Spleen (tissue), 11 donors: ENCODE results near the gene TMEM132C. TPM values are rescaled to one million over a fixed set of nuclear protein-coding genes. Genes with fewer than 3 reads are reported as not detected.

Experiments
- DNase-seq: peaks from one replicate; pipeline ENCODE4 v3.0.0-alpha.2; 2020
- H3K27ac ChIP-seq, 8 donors: fragments of 200-600 bp; sonication (generic) in 7 of 8; 1 replicate in 4 of 8; 2 replicates in 4 of 8; pipeline versions ENCODE4 v1.5.0 to v1.8.0; 2016 to 2021; ENCODE audit warnings: inconsistent platforms in 4 of 8, mild to moderate bottlenecking in 4 of 8, moderate library complexity in 1 of 8
- H3K27me3 ChIP-seq, 7 donors: fragments of 200-600 bp; sonication (generic) in 6 of 7; replicated peaks in 1 of 7; 1 replicate in 4 of 7; 2 replicates in 3 of 7; pipeline versions ENCODE4 v1.5.0 to v1.8.0; 2016 to 2021; ENCODE audit warnings: inconsistent platforms in 3 of 7, mild to moderate bottlenecking in 1 of 7
- H3K36me3 ChIP-seq, 6 donors: fragments of 200-600 bp; sonication (generic) in 5 of 6; 1 replicate in 4 of 6; 2 replicates in 2 of 6; pipeline versions ENCODE4 v1.5.0 to v1.8.0; 2016 to 2021; ENCODE audit warnings: inconsistent platforms in 2 of 6
- H3K4me1 ChIP-seq, 6 donors: fragments of 200-600 bp; sonication (generic) in 5 of 6; 1 replicate in 3 of 6; 2 replicates in 3 of 6; pipeline versions ENCODE4 v1.5.0 to v1.8.0; 2016 to 2021; ENCODE audit warnings: inconsistent platforms in 3 of 6
- H3K4me3 ChIP-seq, 8 donors: fragments of 200-600 bp; sonication (generic) in 7 of 8; 1 replicate in 4 of 8; 2 replicates in 4 of 8; pipeline versions ENCODE4 v1.5.0 to v1.8.0; 2016 to 2021; ENCODE audit warnings: inconsistent platforms in 4 of 8, mild to moderate bottlenecking in 4 of 8, moderate library complexity in 2 of 8
- H3K9me3 ChIP-seq, 8 donors: fragments of 200-600 bp; sonication (generic) in 7 of 8; 1 replicate in 4 of 8; 2 replicates in 4 of 8; pipeline versions ENCODE4 v1.5.0 to v1.8.0; 2016 to 2021; ENCODE audit warnings: inconsistent platforms in 4 of 8
- CTCF ChIP-seq, 11 experiments: fragments of 200-600 bp in 7 of 11; fragments of 450-650 bp in 4 of 11; sonication (generic) in 4 of 11; IDR thresholded peaks in 8 of 11; conservative IDR thresholded peaks in 3 of 11; 1 replicate in 7 of 11; 2 replicates in 4 of 11; pipeline versions ENCODE4 v1.4.0 to v1.8.0; 2016 to 2021; ENCODE audit warnings: antibody characterized with exemption in 11 of 11, inconsistent platforms in 4 of 11, mild to moderate bottlenecking in 1 of 11
- POLR2A ChIP-seq, 3 donors: fragments of 450-650 bp; IDR thresholded peaks; one replicate each; pipeline ENCODE4 v1.5.1; 2017; ENCODE audit warnings: antibody characterized with exemption in 3 of 3, mild to moderate bottlenecking in 1 of 3
- POLR2AphosphoS5 ChIP-seq, 3 donors: sonication (generic); formaldehyde crosslinking; IDR thresholded peaks; one replicate each; pipeline ENCODE4 v1.5.1; 2017; ENCODE audit warnings: antibody characterized with exemption in 3 of 3
- WGBS, 5 donors: extraction: QIAGEN DNeasy Blood & Tissue Kit in 3 of 5; methylation state at CpG; one replicate each; pipeline versions ENCODE4 v1.1.5 to v1.1.7; 2013 to 2018; 5-methylcytosine and 5-hydroxymethylcytosine counted together
- intact Hi-C: fragments of 100-400 bp; cut with DNase I; formaldehyde crosslinking; loops from one replicate; pipeline ENCODE4 v1.15.0; 2023; ENCODE audit warnings: low total_unique reads
- polyA plus RNA-seq, 3 donors: library from polyadenylated mRNA; stranded (reverse); fragments of 200-250 nt; gene quantifications; one replicate each; pipeline ENCODE4 v1.2.1, GENCODE V29; 2013
- total RNA-seq, 7 donors: library from RNA; depleted of rRNA in 3 of 7; stranded (reverse); fragments of >200 nt in 3 of 7; fragmentation: NEBNext Ultra II Directional in 4 of 7; extraction: Animal tissue kit (Norgen Biotek cat#: 25700) in 4 of 7; gene quantifications; one replicate each; pipeline versions ENCODE4 v1.1.0 to v1.2.1, GENCODE V29; 2016 to 2021
- donor health status: healthy with polysubstance abuse.
- donor health status: DM: no; HTN: no; CAD: no; lungs with moderate emphysema.
- donor health status: DM: no; HTN: no; CAD: no.
- donor health status: Bipolar disorder and iron deficiency.
- donor health status: healthy.
- donor health status: DM: no; HTN: no; CAD: no.
- donor health status: DM: yes; HTN: yes; CAD: no.

TMEM132C gene
- total and polyA plus RNA-seq, 10 donors = 0.08 to 0.83 (median 0.25) TPM; not detected in 4

DNA sequence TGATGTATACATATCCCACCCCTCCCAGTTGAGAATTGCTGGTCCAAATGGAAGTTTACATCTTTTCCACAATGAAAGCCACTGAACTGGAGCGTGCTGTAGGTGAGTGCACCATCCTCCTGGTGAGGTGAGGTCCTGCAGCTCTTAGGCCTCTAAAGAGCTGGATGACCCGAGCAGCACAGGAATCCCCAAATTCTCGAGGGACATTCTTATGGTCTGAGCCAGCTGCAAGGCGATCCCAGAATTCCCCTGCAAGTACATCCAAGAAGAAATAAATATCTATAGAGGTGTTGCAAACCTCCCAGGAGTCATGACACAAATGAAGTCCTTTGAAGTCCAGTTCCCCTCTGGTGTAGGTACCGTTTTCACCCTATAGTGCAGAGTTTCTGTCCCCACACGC, 24.0 kb downstream of the TMEM132C start:
- WGBS, 5 donors = 67 to 74% (median 70%) methylated on average over 6 of the region's 6 CpGs
- TF ChIP-seq CTCF (IDR thresholded peaks at IDR 0.05 in 8 of 11, conservative IDR thresholded peaks at IDR 0.05 in 3 of 11) (no peak), POLR2AphosphoS5 (IDR thresholded peaks at IDR 0.05) (no peak), POLR2A (IDR thresholded peaks at IDR 0.05) (no peak)
- no peak overlapping the region for H3K27ac ChIP-seq
- no peaks in the 10 kb centered on the region for H3K9me3 ChIP-seq
- no peaks in the 10 kb centered on the region for H3K36me3 ChIP-seq
- intact Hi-C loops = no loop called here
- no peak overlapping the region for H3K4me3 ChIP-seq
- H3K27me3 ChIP-seq = peaks cover 0 to 12% (median 0%) of the 10 kb centered on the region in 7 donors
- H3K4me1 ChIP-seq = no peaks in the 10 kb centered on the region
- DNase-seq = no peak

GRCh38 chr12:128298091-128298748, 31.2 kb downstream of the TMEM132C start:
- H3K36me3 ChIP-seq = no peaks in the 10 kb centered on the region
- intact Hi-C loops = no loop called here
- peaks cover 0 to 11% (median 0%) of the 10 kb centered on the region in 7 donors for H3K27me3 ChIP-seq
- TF ChIP-seq POLR2A (IDR thresholded peaks at IDR 0.05) (no peak), CTCF (IDR thresholded peaks at IDR 0.05 in 8 of 11, conservative IDR thresholded peaks at IDR 0.05 in 3 of 11) (no peak), POLR2AphosphoS5 (IDR thresholded peaks at IDR 0.05) (no peak)
- peaks cover 0 to 4% (median 0%) of the 10 kb centered on the region in 8 donors for H3K9me3 ChIP-seq
- no peak for DNase-seq
- H3K27ac ChIP-seq = no peak overlapping the region
- WGBS, 5 donors = 29 to 39% (median 34%) methylated on average over 11 of the region's 11 CpGs
- no peak overlapping the region for H3K4me3 ChIP-seq
- H3K4me1 ChIP-seq = no peaks in the 10 kb centered on the region

GRCh38 chr12:128305336-128305892, 38.4 kb downstream of the TMEM132C start:
- no peak overlapping the region for H3K4me3 ChIP-seq

More at GRCh38 chr12:128305336-128305892, 38.4 kb downstream of the TMEM132C start:
- H3K27ac ChIP-seq = no peak overlapping the region
- peaks cover 0 to 22% (median 4%) of the 10 kb centered on the region in 8 donors for H3K9me3 ChIP-seq
- TF ChIP-seq POLR2AphosphoS5 (IDR thresholded peaks at IDR 0.05) (no peak), POLR2A (IDR thresholded peaks at IDR 0.05) (no peak), CTCF (IDR thresholded peaks at IDR 0.05 in 8 of 11, conservative IDR thresholded peaks at IDR 0.05 in 3 of 11) (no peak)
- no peak for DNase-seq
- WGBS, 5 donors = 83 to 89% (median 86%) methylated on average over 10 of the region's 10 CpGs
- peaks cover 0 to 5% (median 0%) of the 10 kb centered on the region in 7 donors for H3K27me3 ChIP-seq
- intact Hi-C loops = no loop called here
- no peaks in the 10 kb centered on the region for H3K4me1 ChIP-seq
- H3K36me3 ChIP-seq = no peaks in the 10 kb centered on the region
